ENCODE data around the gene FRMD5.

GRCh38 chr15:43955140-43955539 is 239.9 kb downstream of the FRMD5 start:
- TF ChIP-seq CTCF (conservative IDR thresholded peaks at IDR 0.05 in 1 of 2, IDR thresholded peaks at IDR 0.05 in 1 of 2; ENCODE audit: low read depth in 1 of 2, low read length in 2 of 2) (no peak), EZH2 (IDR thresholded peaks at IDR 0.05; ENCODE audit: low read length, missing control alignments) (no peak)

Data from fibroblast of lung (primary cell).